ENCODE results near the gene RTP2. TPM values are rescaled to one million over a fixed set of nuclear protein-coding genes. Genes with fewer than 3 reads are reported as not detected.

The RTP2 gene
- total and polyA plus RNA-seq, 2 donors (not counting 1 experiment from before 2014, with no cell fraction given): not detected

DNA sequence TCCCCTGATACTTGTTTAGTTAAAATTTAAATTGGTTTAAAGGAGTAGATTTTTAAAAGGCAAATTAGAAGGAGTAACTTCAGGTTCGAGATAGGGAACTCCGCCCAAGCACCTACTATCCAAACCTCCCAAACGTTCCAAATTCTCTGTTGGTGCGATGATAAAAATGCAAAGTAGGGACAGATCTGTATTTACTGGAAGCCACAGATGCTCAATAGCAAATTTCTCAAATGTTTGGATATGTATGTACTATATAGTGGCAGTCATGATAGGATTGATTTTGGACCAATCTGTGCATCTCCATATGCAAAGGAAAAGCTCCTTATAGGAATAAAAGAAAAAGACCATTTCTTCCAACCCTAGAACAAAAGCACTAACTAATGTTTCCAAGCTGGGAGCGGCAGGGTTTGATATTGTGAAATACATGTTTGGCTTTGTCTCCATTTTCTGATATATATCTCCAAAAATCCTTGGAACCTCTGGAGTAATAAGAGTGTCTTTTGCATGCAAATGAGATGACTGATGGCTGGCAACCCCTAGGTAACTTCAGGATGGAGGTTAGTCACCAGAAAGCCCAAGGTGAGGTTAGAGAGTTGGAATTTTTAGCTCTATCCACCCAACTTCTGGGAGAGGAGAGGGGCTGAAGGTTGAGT, 15.6 kb downstream of the RTP2 start:
- peaks cover 0 to 3% (median 2%) of the 10 kb centered on the region in 4 experiments for H3K27me3 ChIP-seq (replicated peaks in 1 of 4; ENCODE audit: control extremely low read depth in 1 of 4, control insufficient read depth in 3 of 4, insufficient read depth in 4 of 4, low read length in 3 of 4)
- TF ChIP-seq, protein P1, sequence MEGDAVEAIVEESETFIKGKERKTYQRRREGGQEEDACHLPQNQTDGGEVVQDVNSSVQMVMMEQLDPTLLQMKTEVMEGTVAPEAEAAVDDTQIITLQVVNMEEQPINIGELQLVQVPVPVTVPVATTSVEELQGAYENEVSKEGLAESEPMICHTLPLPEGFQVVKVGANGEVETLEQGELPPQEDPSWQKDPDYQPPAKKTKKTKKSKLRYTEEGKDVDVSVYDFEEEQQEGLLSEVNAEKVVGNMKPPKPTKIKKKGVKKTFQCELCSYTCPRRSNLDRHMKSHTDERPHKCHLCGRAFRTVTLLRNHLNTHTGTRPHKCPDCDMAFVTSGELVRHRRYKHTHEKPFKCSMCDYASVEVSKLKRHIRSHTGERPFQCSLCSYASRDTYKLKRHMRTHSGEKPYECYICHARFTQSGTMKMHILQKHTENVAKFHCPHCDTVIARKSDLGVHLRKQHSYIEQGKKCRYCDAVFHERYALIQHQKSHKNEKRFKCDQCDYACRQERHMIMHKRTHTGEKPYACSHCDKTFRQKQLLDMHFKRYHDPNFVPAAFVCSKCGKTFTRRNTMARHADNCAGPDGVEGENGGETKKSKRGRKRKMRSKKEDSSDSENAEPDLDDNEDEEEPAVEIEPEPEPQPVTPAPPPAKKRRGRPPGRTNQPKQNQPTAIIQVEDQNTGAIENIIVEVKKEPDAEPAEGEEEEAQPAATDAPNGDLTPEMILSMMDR (IDR thresholded peaks at IDR 0.05): no peak
- no peak for TF ChIP-seq EZH2 (IDR thresholded peaks at IDR 0.05; ENCODE audit: borderline replicate concordance, insufficient read depth, low read depth, low read length, poor library complexity, severe bottlenecking)
- H3K27ac ChIP-seq (ENCODE audit: low read length in 2 of 2): no peak overlapping the region
- H3K36me3 ChIP-seq (replicated peaks in 1 of 2; ENCODE audit: control extremely low read depth in 1 of 2, control insufficient read depth in 1 of 2, extremely low read depth in 1 of 2, insufficient read depth in 2 of 2, low read length in 1 of 2): no peaks in the 10 kb centered on the region
- POLR2A ChIA-PET: no interaction called here
- no peak overlapping the region for H2AFZ ChIP-seq (ENCODE audit: insufficient read depth, low read depth, low read length, poor library complexity, severe bottlenecking)
- H3K4me3 ChIP-seq (ENCODE audit: control extremely low read depth in 1 of 5, extremely low read depth in 1 of 5, insufficient read depth in 1 of 5, low read depth in 2 of 5, low read length in 4 of 5): no peak overlapping the region
- no peaks in the 10 kb centered on the region for H4K20me1 ChIP-seq (ENCODE audit: control insufficient read depth, insufficient read depth, low read length, poor library complexity, severe bottlenecking)
- no peaks in the 10 kb centered on the region for H3K4me1 Mint-ChIP-seq
- intact Hi-C loops (cut with micrococcal nuclease): no loop called here
- no peaks in the 10 kb centered on the region for H3K9me3 ChIP-seq (ENCODE audit: control extremely low read depth in 1 of 3, control insufficient read depth in 2 of 3, insufficient read depth in 1 of 3, low read length in 2 of 3)
- ATAC-seq (ENCODE audit: low read depth) (no peak), DNase-seq (no peak)
- H3K27ac Mint-ChIP-seq: no peak overlapping the region
- H3K9me3 Mint-ChIP-seq (ENCODE audit: insufficient read depth): peaks cover 3% of the 10 kb centered on the region
- H3K4me3 Mint-ChIP-seq: no peak overlapping the region
- no CpG with 5 or more reads among the region's 5 CpGs for WGBS (ENCODE audit: insufficient coverage)
- CTCF ChIA-PET: interaction anchor here (2.1 kb wide), 1 partner anchor 368 kb away, joined by 6 read pairs; no protein-coding TSS in a partner anchor
- H3K79me2 ChIP-seq (ENCODE audit: control insufficient read depth, insufficient read depth, low read length): no peaks in the 10 kb centered on the region
- H3K27me3 Mint-ChIP-seq: peaks cover 30% of the 10 kb centered on the region
- H3K9ac ChIP-seq (ENCODE audit: low read length): no peak overlapping the region
- H3K4me1 ChIP-seq (ENCODE audit: control insufficient read depth in 2 of 2, insufficient read depth in 2 of 2, low read length in 2 of 2): no peaks in the 10 kb centered on the region
- H3K4me2 ChIP-seq (replicated peaks; ENCODE audit: low read depth, low read length, poor library complexity, severe bottlenecking): no peak overlapping the region

DNA sequence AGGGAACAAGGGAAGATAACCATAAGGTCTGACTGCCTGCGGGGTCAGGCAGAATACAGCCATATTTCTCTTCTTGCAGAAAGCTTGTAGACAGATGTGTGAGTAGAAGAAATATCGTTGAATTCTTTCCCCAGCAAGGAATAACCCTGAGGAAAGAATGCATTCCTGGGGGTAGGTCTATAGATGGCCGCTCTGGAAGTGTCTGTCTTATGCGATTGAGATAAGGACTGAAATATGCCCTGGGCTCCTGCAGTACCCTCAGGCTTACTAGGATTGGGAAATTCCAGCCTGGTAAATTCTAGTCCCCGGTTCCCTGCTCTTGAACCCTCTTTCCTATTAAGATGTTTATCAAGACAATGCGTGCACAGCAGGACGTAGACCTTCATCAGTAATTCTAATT, 16.4 kb downstream of the RTP2 start:
- no peak overlapping the region for H3K4me3 Mint-ChIP-seq
- TF ChIP-seq, protein P1 (IDR thresholded peaks at IDR 0.05): no peak
- TF ChIP-seq EZH2 (IDR thresholded peaks at IDR 0.05; ENCODE audit: borderline replicate concordance, insufficient read depth, low read depth, low read length, poor library complexity, severe bottlenecking): no peak
- Histone ChIP-seq H3K36me3 (replicated peaks in 1 of 2; ENCODE audit: control extremely low read depth in 1 of 2, control insufficient read depth in 1 of 2, extremely low read depth in 1 of 2, insufficient read depth in 2 of 2, low read length in 1 of 2) (no peaks in the 10 kb centered on the region), H3K27ac (ENCODE audit: low read length in 2 of 2) (no peak overlapping the region), H3K4me2 (replicated peaks; ENCODE audit: low read depth, low read length, poor library complexity, severe bottlenecking) (no peak overlapping the region), H3K79me2 (ENCODE audit: control insufficient read depth, insufficient read depth, low read length) (no peaks in the 10 kb centered on the region), H3K9me3 (ENCODE audit: control extremely low read depth in 1 of 3, control insufficient read depth in 2 of 3, insufficient read depth in 1 of 3, low read length in 2 of 3) (no peaks in the 10 kb centered on the region), H3K4me1 (ENCODE audit: control insufficient read depth in 2 of 2, insufficient read depth in 2 of 2, low read length in 2 of 2) (no peaks in the 10 kb centered on the region), H2AFZ (ENCODE audit: insufficient read depth, low read depth, low read length, poor library complexity, severe bottlenecking) (no peak overlapping the region), H3K4me3 (ENCODE audit: control extremely low read depth in 1 of 5, extremely low read depth in 1 of 5, insufficient read depth in 1 of 5, low read depth in 2 of 5, low read length in 4 of 5) (no peak overlapping the region), H3K27me3 (replicated peaks in 1 of 4; ENCODE audit: control extremely low read depth in 1 of 4, control insufficient read depth in 3 of 4, insufficient read depth in 4 of 4, low read length in 3 of 4) (peaks cover 0 to 7% (median 3%) of the 10 kb centered on the region in 4 experiments), H3K9ac (ENCODE audit: low read length) (no peak overlapping the region), H4K20me1 (ENCODE audit: control insufficient read depth, insufficient read depth, low read length, poor library complexity, severe bottlenecking) (no peaks in the 10 kb centered on the region)
- H3K9me3 Mint-ChIP-seq (ENCODE audit: insufficient read depth): peaks cover 3% of the 10 kb centered on the region
- H3K27me3 Mint-ChIP-seq: peaks cover 27% of the 10 kb centered on the region
- ATAC-seq (ENCODE audit: low read depth): no peak
- 92% methylated on average over 6 of the region's 7 CpGs for WGBS (ENCODE audit: insufficient coverage)
- no peaks in the 10 kb centered on the region for H3K4me1 Mint-ChIP-seq
- ChIA-PET POLR2A (no interaction called here), CTCF (interaction anchor here (2.1 kb wide), 1 partner anchor 367 kb away, joined by 6 read pairs; no protein-coding TSS in a partner anchor)
- intact Hi-C loops (cut with micrococcal nuclease): no loop called here
- no peak overlapping the region for H3K27ac Mint-ChIP-seq
- DNase-seq: no peak

Data from B cell (primary cell).